Activated CD4-positive, alpha-beta T cell treated with anti-CD3 and anti-CD28 coated beads, Interleukin-2, amount 50 U/mL, for 24 hours (primary cell): ENCODE results near the gene RHBDF1.

ENCODE experiments used
- DNase-seq, 2 donors: peaks; one replicate each; pipeline ENCODE4 v3.0.0-alpha.2; 2020; ENCODE audit warnings: low read depth in 1 of 2, low spot score in 1 of 2

RHBDF1 gene

DNA sequence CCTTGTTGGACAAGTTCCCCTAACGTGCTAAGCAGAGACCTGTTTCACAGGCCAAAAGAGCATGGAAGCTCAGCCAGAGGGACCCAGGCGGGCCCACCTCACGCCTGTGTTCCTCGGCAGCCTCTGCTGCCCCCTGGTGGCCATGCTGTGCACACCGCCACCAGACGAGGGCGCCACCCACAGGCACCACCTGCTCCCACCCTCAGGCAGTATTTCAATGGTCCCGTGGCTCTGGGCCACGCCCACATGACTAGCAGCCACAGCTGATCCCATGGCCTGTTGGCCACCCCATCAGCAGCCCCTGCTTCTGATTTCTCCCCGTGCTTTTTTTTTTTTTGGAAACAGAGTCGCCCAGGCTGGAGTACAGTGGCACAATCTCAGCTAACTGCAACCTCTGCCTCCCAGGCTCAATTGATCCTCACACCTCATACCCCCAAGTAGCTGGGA, 24.5 kb upstream of the RHBDF1 start:
- DNase-seq = peak; percentile 78 to 83

DNA sequence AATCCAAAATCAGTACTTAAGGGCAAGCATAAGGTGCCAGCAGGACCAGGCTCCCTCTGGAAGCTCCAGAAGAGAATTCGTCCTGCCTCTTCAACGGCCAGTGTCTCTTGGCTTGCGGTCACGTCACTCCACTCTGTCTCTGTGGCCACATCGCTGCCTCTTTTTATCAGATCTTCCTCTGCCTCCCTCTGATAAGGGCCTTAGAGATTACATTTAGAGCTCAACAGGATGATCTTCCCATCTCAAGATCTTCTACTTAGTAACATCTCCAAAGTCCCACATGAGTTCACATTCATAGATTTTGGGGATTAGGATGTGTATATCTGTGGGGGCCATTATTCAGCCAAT, 22.5 kb upstream of the RHBDF1 start:
- no peak for DNase-seq

DNA sequence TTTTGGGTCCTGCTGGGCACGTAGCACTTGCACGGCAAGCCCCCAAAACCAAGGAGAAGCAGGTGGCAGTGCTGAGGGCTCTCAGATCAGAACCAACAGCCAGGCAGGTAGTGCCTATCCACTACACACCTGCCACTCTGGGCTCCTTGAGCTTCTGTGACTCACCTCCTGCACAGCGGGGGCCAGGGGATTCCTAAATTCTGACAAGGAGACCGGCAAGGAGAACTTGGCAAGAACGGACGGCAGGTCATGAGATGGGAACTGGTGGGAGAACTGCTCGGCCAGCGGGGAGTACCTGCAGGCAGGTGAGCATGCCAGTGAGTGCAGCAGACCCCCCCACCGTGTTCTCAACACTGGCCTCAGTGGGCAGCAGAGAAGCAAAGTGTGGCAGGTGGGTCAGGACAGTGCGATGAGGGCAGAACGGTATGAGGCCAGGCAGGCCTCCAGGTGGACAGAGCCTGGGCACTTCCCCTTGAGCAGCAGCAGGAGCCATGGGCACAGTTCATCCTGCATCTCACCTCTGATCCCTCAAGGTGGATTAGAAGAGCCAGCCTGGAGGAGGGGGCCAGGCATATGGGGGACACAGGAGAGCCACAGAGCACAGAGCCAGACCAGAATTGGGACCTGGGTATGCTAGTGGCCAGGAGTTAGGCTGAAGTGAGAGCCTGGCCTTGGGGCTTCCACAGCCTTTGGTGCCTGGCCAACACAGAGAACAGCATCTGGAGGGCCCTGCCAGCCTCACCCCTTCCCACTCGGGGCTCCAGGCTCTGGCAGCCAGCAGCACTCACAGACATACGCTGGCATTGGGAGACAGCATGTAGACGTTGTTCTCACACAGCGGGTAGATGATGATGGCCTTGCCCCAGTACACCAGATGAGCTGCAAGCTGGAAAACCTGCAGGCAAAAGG, 20.3 kb upstream of the RHBDF1 start:
- no peak for DNase-seq

DNA sequence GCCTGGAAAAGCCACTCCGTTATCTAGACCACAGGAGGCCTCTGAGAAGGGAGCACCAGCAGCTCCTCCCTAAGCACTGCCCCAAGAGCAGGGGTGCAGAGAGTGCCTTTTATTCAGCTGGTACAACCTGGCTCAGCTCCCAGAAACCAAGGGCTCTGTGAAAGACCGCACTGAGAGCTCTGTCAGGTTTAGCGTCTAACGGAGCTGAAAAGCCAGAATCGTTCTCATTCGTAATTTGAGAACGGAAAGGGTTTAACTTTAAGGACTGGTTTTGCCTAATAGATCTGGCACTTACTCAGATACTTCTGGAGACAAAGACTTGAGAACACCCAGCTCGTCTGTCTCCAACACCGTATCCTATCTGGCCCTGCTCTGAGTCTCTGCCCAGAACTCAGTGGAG, 19.1 kb upstream of the RHBDF1 start:
- DNase-seq = no peak

DNA sequence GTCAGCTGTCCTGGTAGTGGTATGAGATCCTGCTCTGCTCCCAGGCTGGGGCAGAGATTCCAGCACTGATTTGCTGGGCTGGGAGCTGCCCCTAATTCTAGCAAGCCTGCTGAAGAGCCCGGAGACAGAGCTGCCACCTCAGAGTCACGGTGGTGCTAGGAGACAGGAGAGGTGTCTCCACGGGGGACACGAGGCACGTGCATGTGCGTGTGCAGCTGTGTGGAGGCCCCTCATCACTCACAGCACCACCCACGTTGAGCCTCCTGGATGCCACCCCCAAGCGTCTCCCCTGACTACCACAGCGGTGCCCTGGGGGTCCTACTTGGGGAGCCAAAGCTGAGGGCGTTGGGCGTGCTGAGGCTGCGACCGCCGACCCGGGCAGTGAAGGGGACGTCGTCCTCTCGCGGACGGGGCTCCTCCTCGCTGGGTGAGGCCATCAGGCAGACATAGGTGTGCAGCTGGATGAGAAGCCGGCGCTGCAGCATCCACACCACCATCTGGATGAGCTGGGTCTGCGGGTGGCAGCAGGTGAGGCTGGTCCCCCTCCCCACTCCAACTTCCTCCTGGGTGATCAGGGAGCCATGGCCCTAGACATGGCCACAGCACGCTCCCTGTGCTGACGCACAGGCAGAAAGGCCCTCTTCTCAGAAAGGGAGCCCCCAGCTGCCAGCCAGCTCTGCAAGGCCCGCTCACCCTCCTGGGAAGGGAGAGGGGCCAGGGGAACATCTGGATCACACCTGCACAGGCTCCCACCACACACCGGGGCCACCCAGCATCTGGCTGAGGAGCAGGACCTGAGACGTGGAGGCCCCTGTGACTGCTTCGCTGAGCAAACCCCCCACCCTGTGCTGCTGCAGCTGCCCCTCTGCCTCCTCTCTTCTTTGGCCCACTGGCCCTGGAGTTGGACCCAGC, 17.2 kb upstream of the RHBDF1 start:
- DNase-seq = no peak

DNA sequence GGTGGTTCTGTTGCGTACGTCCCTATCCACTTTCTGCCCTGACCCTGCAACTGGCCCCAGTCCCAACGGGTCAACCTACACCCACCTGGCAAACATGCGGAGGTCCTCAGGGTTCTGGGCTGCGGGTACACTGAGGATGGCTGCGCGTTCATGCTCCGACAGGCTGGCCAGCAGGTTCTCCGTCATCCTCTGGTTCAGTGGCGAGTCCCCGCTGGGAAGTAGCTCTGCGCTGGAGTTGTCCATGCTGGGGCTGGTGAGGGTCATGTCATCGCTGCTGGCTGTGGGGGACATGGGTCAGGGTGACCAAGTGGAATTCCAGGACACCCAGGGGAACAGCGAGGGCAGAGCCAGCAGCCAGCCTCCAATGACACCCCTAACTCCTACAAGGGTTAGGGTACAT, 16.2 kb upstream of the RHBDF1 start:
- no peak for DNase-seq

DNA sequence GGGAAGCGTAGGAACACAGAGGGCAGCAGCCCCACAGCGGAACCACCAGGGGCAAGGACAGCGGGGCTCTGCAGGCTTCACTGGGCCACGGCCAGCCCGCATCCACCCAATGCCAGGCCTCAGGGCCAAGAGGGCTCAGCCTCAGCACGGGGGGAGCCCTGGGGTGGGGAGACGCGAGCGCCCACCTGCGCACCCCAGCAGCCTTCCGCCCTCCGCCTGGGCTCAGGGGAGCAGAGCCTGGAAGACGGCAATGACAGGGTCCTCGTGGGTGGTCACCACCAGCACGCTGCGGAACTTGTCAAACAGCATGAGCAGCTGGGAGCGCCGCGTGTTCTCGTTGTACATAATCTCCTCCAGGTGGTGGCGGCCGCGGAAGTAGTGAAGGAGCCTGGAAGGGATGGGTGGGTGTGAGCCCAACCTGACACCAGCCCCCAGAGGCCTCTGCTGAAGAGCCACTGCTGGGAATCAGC, 14.1 kb upstream of the RHBDF1 start:
- DNase-seq = no peak

DNA sequence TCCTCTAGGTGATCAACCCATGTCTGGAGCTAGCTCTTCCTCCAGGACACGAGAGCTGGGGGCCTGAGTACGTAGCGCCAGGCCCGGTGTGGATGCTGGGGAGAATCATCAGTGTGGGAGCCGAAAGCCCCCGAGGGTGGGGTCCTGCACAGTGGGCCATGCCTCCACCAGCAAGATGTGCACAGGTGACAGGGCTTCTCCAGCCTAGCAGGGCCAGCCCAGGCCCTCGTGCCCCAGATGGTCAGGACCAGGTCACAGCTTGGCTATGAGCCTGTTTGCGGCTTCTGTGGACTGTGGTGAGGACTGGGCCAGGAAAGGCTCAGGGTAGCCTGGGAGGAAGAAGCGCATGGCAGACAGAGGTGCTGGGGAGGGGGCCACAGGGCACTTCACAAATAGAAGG, 13.4 kb upstream of the RHBDF1 start:
- no peak for DNase-seq

DNA sequence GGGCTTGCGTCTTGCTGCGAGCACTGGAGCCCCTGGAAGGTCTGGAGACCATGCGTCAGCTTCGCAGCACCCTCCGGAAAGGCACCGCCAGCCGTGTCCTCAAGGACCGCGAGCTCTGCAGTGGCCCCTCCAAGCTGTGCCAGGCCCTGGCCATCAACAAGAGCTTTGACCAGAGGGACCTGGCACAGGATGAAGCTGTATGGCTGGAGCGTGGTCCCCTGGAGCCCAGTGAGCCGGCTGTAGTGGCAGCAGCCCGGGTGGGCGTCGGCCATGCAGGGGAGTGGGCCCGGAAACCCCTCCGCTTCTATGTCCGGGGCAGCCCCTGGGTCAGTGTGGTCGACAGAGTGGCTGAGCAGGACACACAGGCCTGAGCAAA, 13.0 kb upstream of the RHBDF1 start:
- no peak for DNase-seq

DNA sequence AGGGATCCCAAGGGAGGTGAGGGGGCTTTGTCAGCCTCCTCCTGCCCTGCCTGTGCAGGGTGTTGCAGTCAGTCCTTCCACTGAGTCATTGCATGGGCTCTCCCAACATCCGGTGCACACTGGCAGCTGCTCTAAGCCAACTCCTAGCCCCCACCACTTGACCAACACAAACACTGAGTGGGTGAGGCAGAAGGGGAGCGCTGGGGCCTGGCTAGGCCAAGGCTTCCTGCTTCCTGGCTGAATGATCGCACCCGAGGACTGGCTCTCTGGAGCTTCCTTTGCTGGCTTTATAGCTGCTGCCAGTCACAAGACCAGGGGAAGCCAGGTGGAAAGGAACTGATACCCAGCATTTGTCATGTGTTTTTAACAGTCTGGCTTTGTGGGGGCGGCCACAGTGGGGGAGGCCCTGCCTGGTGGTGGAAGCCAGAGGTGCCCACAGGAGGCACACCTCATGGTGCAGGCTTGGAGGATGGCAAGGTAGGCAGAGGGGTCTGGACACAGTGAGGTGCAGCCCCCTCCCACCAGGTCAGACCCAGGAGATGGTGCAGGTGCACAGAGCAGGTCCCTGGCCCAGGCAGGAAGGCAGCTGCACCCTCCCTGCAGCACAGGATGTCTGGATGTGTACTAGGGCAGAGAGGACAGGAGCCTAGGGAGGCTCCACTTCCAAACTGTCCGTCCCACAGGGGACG, 12.4 kb upstream of the RHBDF1 start:
- peak in 1 of 2 donors; percentile 46 for DNase-seq

DNA sequence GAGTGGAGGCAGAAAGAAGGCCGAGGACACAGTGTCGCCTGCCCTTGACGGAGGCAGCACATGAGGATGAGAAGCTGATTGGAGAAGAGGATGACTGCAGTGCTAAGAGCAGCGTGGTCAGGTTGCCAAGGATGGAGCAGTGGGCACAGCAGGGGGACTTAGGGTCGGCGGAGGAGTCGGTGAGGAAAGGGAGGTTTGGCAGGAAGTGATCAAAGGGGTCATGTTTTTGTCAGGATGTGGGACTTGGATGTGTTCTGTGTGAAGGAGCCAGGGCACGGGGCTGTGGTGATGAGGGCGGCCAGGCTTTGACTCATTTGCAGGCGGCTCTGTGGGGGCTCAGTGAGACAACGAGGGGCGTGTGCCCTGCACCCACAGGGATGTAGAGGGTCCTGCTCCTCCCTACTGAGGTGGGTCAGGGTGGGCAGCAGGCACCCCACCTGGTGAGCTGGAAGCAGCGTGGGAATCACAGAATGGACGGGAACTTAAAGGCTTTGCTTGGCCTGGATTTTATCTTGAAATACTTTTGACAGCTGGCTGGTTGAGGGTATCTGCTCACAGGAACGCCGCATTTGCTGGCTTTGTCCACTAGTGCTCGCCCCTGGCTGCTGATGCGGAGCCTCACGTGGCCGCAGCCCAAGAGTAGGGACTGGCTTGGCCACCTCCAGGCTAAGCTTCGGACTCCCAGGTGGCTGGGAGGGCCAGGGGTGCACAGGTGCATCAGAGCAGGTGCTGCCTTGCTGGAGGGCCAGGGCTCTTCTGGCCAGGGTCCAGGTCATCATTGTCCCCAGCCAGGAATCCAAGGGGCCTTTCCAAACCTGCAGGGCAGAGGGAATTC, 11.6 kb upstream of the RHBDF1 start:
- no peak for DNase-seq

DNA sequence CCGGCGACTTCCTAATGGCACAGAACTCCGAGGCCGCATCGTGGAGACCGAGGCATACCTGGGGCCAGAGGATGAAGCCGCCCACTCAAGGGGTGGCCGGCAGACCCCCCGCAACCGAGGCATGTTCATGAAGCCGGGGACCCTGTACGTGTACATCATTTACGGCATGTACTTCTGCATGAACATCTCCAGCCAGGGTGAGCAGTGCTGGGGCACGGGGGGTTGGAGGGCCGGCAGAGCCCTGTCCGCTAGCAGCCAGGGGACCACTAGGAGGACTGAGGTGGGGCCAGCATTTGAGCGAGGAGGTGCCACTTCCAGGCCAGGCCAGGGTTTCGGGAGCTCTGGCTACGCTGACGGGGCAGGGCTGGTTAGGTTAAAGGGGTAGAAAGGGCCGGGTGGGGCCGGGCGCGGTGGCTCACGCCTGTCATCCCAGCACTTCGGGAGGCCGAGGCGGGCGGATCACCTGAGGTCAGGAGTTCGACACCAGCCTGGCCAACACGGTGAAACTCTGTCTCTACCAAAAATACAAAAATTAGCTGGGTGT, 10.7 kb upstream of the RHBDF1 start:
- DNase-seq = no peak

DNA sequence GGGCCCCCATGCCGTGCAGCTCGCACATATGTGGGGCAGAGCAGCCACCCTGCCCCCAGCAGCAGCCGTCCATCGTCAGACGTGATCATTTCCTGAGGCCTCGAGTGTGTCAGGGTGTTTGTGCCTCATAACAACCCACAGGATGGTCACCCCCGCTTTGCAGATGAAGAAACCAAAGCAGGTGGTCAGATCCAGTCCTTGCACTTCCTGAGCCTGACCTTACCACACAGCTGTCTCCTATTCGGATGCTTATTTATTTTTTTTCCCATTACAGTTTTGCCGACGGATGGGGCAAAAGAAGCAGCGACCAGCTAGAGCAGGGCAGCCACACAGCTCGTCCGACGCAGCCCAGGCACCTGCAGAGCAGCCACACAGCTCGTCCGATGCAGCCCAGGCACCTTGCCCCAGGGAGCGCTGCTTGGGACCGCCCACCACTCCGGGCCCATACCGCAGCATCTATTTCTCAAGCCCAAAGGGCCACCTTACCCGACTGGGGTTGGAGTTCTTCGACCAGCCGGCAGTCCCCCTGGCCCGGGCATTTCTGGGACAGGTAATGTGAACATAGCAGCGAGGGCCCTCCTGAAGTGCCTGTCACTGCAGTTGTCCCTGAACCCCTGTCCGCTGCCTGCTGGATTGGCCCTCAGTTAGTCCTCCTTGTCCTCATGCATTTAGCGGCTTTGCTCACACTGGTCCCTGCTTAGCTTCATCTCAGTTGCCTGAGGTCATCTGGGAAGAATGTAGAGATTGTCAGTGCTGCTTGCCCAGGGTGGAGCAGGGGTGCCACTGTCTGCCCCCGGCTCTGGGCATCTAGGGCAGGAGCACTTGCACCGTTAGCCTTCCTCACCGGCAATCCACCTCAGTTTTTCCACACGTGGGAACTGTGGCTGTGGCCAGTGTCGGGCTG, 7.0 kb upstream of the RHBDF1 start:
- no peak for DNase-seq

DNA sequence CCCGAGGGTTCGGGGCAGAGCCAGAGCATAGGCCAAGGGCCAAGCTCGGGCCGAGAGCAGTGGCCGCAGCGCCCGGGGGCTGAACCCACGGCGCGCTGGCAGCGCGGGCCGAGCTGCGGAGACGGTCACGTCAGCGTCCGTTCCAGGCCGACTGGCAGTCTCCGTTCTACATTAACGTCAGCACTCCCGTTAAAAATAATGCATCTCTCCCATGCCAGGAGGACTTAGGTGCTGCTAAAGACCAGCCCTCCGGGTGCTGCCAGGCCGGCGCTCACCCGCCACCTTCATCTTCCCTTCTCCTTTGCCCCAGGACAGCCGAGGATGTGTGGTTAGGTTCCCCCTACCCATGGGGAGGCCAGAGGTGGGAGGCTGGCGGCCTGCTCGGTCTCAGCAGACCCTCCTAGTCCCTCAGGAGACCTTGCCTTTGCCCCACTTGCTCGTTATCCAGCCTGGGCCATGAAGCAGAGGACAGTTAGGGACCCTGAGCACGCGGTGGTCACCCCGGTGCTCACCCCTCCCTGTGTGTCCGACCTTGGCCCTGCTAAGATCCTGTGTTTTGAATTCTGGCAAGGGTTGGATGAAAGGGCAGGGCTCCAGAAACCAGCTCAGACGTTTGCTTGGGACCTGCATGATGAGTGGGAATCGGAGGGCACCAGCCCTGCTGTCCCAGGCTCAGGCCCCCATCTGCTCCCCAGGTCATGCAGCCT, 6.2 kb upstream of the RHBDF1 start:
- no peak for DNase-seq

DNA sequence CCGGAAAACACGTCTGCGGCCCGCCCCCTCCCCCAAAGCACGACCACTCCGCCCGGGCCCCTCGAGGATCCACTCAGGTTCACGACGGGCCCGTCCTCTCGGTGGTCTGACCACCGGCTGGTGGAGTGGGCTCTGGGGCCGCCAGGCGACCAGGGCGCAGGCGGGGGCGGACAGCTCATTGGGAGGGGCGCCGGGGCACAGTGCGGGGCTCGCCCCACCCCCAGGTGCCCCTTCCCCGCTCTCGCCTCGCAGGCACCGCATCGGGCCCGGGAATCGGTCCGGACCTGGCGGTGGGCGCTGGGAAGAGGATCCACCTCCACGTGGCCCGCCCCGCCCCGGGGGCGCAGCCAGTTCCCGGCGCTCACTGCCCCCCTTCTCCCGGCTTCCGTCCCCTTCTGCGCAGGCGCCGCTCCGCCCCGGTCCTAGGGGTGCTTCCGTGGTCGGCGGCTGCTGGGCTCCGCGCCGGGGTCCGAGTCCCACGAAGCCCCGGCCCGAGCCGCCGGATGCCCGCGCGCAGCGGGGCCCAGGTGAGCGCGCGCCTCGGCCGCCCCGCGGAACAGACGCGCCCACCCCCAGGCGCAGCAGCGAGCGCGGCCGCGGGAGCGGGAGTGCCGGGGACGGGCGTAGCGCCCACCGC, 5.5 kb upstream of the RHBDF1 start, which contains the start of gene MPG:
Gene MPG, plus strand, starts transcription at position 419 of the 637 bp plus-strand sequence. Its CDS starts 85 bp downstream, at position 504.
- DNase-seq = peak; percentile 67 to 70

DNA sequence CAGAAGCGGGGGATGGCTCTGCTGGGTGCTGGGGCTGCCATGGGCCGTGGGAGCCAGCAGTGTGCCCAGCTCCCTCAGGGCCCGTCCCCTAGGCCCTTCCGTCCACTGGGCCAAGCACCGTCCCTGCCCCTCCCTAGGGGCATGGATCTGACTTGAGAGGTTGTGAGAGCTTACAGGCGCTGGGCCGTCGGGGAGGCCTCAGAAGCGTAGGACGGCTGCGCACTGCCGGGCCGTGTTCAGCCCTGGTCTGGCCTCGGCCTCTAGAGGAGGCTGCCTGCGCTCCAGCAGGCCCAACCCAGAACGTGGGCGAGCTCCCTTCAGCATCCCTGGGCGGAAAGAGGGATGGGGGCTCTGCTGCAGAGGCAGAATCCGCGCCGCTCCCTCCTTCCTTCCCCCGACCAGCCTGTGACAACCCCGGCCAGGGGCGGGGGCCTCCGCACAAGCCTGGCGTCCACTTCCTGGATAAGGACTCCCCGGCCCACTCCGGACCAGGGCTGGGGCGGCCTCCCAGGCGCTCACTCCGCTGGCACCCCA, 4.9 kb upstream of the RHBDF1 start:
- peak in 1 of 2 donors; percentile 24 for DNase-seq

DNA sequence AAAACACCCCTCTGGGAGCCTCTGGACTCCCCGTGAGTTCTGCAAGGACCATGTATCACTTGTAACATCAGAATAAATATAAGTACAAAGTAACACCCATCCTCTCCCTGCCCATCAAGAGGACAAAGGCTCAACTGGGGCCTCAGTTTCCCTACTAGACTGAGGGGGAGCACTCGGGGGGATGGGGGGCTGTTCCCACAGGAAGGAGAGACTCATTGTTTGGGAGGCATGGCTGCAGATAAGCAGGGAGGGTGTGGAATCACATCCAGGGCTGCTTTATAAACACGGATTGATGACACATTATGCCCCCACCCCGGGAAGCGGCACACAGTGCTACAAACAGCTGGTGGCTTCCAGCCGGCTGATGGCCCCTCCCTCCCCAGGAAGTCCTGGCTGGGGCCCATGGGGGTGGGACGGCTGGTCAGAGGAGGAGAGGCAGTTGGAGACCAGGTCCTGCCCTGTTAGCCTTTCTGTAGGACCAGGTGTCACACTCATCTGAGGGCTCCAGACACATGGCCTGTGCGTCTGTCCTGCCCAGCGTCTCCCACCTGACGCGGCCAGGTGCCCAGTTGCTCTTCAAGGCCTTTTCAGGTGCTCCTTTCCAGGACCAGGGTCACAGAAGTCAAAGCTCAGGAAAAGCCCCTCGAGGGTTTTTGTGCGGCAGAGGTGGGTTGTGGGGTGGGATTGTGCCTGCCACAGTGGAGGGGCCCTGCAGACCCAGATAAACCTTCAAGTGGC, 4.3 kb upstream of the RHBDF1 start:
- DNase-seq = no peak
